Spinal cord (tissue), 10 donors: ENCODE measurements around the gene COL3A1. TPM values are rescaled to one million over a fixed set of nuclear protein-coding genes. Genes with fewer than 3 reads are reported as not detected.

Experiments
- DNase-seq, 6 donors: peaks; one replicate each; pipeline versions ENCODE4 v3.0.0 to v3.0.0-alpha.2; 2013 to 2015; ENCODE audit warnings: low spot score in 6 of 6, low read depth in 4 of 6
- H3K27ac ChIP-seq: one replicate; pipeline ENCODE4 v1.5.1; 2013; ENCODE audit warnings: low read depth, low read length, control low read depth
- H3K27me3 ChIP-seq: one replicate; pipeline ENCODE4 v1.6.1; 2013; ENCODE audit warnings: low read length; ENCODE audit not compliant: control insufficient read depth, insufficient read depth
- H3K36me3 ChIP-seq: one replicate; pipeline ENCODE4 v1.6.1; 2013; ENCODE audit warnings: low read length; ENCODE audit not compliant: control insufficient read depth, insufficient read depth
- H3K4me1 ChIP-seq: one replicate; pipeline ENCODE4 v1.6.1; 2013; ENCODE audit warnings: low read length; ENCODE audit not compliant: control insufficient read depth, insufficient read depth
- H3K4me3 ChIP-seq: one replicate; pipeline ENCODE4 v1.5.1; 2013; ENCODE audit warnings: low read depth, low read length, control low read depth
- H3K9me3 ChIP-seq: one replicate; pipeline ENCODE4 v1.6.1; 2013; ENCODE audit warnings: low read length; ENCODE audit not compliant: control insufficient read depth, insufficient read depth
- WGBS: methylation state at CpG from one replicate; pipeline ENCODE4 v1.1.5; 2013; ENCODE audit warnings: missing lambda C conversion rate; ENCODE audit not compliant: insufficient coverage; 5-methylcytosine and 5-hydroxymethylcytosine counted together
- long read RNA-seq, 4 donors: transcript quantifications; one replicate each; lab custom pipeline, GENCODE V29; 2026
- polyA plus RNA-seq, 2 donors: library from polyadenylated mRNA; unstranded; fragments of 120-200 nt; gene quantifications; one replicate each; pipeline ENCODE4 v1.2.1, GENCODE V29; 2013; ENCODE audit not compliant: insufficient read length in 2 of 2
- total RNA-seq, 2 donors: library from RNA; depleted of rRNA in 1 of 2; stranded (reverse); fragments of 120-200 nt in 1 of 2; fragments of >200 nt in 1 of 2; gene quantifications; one replicate each; pipeline versions ENCODE4 v1.2.3 to v1.2.4, GENCODE V29; 2013 to 2014
- donor health status: healthy.

COL3A1 gene
- 1,000 to 10,000 TPM; 2,960 to 3,051 TPM for total RNA-seq
- 100 to 1,000 TPM; 391 to 797 TPM for polyA plus RNA-seq
- long read RNA-seq, donor 1, full-length matches to known transcripts, result 93 of 647 reads
- long read RNA-seq, donor 1, partial matches to known transcripts, result 554 of 647 reads
- long read RNA-seq, donor 1, other reads (novel, unspliced or antisense), result 0 of 647 reads
- long read RNA-seq, donor 2, full-length matches to known transcripts, result 4 of 4 reads
- long read RNA-seq, donor 2, partial matches to known transcripts, result 0 of 4 reads
- long read RNA-seq, donor 2, other reads (novel, unspliced or antisense), result 0 of 4 reads
- long read RNA-seq, donor 3, full-length matches to known transcripts, result 108 of 380 reads
- long read RNA-seq, donor 3, partial matches to known transcripts, result 261 of 380 reads
- long read RNA-seq, donor 3, other reads (novel, unspliced or antisense), result 11 of 380 reads
- long read RNA-seq, donor 4, full-length matches to known transcripts, result 89 of 847 reads
- long read RNA-seq, donor 4, partial matches to known transcripts, result 747 of 847 reads
- long read RNA-seq, donor 4, other reads (novel, unspliced or antisense), result 11 of 847 reads

DNA sequence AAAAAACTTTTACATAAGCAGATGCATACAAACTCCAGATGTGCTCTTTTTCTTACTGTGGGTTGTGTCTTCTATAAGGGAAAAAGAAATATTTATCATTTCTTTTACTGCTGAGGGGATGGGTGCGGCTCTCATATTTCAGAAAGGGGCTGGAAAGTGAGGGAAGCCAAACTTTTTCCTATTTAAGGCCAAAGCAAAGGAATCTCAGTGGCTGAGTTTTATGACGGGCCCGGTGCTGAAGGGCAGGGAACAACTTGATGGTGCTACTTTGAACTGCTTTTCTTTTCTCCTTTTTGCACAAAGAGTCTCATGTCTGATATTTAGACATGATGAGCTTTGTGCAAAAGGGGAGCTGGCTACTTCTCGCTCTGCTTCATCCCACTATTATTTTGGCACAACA, at the start of gene COL3A1:
Gene COL3A1, plus strand, starts transcription at position 210 of the 400 bp plus-strand sequence. Its CDS starts 117 bp downstream, at position 327.
- Histone ChIP-seq H3K27ac (peak within 1 kb of the TSS; percentile 96), H3K4me3 (peak within 1 kb of the TSS; percentile 75), H3K36me3 (no peaks in the 10 kb centered on the region), H3K9me3 (no peaks in the 10 kb centered on the region), H3K4me1 (no peaks in the 10 kb centered on the region), H3K27me3 (no peaks in the 10 kb centered on the region)
- 60% methylated on average over 2 of the region's 4 CpGs for WGBS
- peak in 1 of 6 donors; percentile 73 for DNase-seq

DNA sequence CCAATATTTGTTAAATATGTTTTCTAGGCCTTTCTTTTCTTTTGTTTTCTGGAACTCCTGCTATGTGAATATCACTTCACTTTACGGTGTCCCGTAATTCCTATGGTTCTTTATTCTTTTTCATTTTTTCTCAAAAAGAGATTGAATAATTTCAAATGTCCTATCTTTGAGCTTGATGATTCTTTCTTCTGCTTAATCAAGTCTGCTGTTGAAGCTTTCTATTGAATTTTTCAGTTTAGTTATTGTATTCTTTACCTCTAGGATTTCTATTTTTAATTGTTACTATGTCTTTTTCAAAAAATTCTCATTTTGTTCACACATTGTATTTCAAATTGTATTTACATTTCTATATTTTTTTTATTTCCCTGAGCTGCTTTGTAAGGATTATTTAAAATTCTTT, 45.5 kb upstream of the COL3A1 start:
- Histone ChIP-seq H3K27me3 (no peaks in the 10 kb centered on the region), H3K9me3 (peaks cover 2% of the 10 kb centered on the region)
- WGBS, result no CpG with 5 or more reads among the region's 2 CpGs

GRCh38 chr2:188931361-188931760, 42.8 kb upstream of the COL3A1 start:
- Histone ChIP-seq H3K9me3 (peaks cover 2% of the 10 kb centered on the region), H3K4me1 (no peaks in the 10 kb centered on the region), H3K36me3 (no peaks in the 10 kb centered on the region), H3K27me3 (no peaks in the 10 kb centered on the region), H3K4me3 (no peak overlapping the region), H3K27ac (no peak overlapping the region)
- no peak for DNase-seq

More for the DNA sequence above, 45.5 kb upstream of the COL3A1 start:
- Histone ChIP-seq H3K27ac (no peak overlapping the region), H3K36me3 (no peaks in the 10 kb centered on the region), H3K4me1 (no peaks in the 10 kb centered on the region), H3K4me3 (no peak overlapping the region)
- no peak for DNase-seq

DNA sequence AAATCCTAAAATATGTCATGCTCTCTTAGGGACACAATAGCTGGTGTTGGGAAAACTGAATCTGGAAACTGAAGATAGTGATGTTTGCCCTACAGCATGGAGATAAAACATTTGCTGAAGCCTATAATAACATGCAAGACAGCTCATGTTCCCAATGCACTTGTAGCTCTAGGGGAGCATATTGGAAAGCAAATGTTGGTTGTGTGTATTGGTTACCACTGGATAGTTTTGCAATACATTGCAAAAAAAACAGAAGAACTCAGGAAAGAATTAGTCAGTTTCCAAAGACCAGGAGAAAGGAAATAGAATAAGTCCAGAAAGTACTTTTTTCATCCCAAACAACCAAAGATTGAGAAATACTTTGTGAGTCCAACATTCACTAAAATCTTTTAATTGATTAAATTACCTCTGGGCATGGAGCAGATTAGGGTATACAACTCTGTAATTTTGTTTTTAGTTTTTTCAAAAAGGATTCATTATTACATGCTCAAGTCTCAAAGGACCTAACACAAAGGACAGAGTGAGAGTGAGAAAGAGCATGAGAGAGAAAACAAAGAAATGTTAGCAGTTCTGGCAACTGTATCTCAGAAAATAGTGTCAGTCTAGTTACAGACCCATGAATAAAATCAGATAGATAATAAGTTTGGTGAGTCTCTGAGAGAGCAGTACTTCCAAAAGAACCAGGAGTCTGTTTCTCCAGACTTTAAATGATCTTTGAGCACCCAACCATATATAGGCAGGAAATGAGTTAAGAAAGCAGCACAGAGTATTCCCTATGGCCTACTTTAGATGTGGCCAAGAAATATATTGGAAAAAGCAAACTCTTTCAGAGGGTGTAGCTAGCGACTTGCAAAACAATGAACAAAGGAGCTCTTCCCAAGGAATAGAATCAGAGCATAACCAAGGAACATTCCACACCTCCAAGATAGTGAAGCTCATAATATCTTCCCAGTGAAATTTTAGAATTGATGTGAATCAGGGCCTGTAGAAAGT, 36.6 kb upstream of the COL3A1 start:
- H3K9me3 ChIP-seq, result no peaks in the 10 kb centered on the region
- no CpG with 5 or more reads among the region's 1 CpG for WGBS
- H3K27ac ChIP-seq, result peak overlapping the region; percentile 36
- DNase-seq, result peak in 1 of 6 donors; percentile 35
- no peaks in the 10 kb centered on the region for H3K27me3 ChIP-seq
- no peaks in the 10 kb centered on the region for H3K4me1 ChIP-seq
- H3K36me3 ChIP-seq, result no peaks in the 10 kb centered on the region
- H3K4me3 ChIP-seq, result no peak overlapping the region

DNA sequence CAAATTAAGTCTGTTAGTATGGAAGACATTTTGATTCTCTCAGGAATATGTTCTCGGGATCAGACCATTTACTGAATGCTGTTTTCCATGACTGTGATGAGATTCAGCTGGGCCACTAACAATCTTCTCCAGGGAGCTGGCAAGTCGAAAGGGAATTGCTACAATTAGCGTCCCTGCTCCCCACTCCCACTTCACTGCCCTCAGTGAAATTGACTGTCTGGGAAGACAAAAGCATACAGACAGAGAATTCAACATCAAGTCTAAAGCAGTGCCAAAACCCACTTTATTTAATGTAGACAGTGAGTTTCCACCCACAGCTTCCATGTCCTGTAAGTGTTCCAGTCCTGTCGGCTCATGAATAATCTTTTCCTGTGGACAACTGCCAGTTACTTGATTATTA, 34.0 kb upstream of the COL3A1 start:
- H3K4me1 ChIP-seq, result no peaks in the 10 kb centered on the region
- no peaks in the 10 kb centered on the region for H3K27me3 ChIP-seq
- H3K4me3 ChIP-seq, result no peak overlapping the region
- H3K27ac ChIP-seq, result peak overlapping the region; percentile 8
- no CpG with 5 or more reads among the region's 4 CpGs for WGBS
- peak in 2 of 6 donors; percentile 24 to 45 for DNase-seq
- no peaks in the 10 kb centered on the region for H3K36me3 ChIP-seq
- no peaks in the 10 kb centered on the region for H3K9me3 ChIP-seq

- Histone ChIP-seq H3K4me3 (no peak overlapping the region), H3K9me3 (no peaks in the 10 kb centered on the region), H3K4me1 (no peaks in the 10 kb centered on the region), H3K27ac (no peak overlapping the region), H3K27me3 (no peaks in the 10 kb centered on the region), H3K36me3 (no peaks in the 10 kb centered on the region)
- DNase-seq, result no peak
- 95% methylated on average over 21 of the region's 21 CpGs for WGBS
Observed at GRCh38 chr2:188944442-188944841, 29.7 kb upstream of the COL3A1 start.

DNA sequence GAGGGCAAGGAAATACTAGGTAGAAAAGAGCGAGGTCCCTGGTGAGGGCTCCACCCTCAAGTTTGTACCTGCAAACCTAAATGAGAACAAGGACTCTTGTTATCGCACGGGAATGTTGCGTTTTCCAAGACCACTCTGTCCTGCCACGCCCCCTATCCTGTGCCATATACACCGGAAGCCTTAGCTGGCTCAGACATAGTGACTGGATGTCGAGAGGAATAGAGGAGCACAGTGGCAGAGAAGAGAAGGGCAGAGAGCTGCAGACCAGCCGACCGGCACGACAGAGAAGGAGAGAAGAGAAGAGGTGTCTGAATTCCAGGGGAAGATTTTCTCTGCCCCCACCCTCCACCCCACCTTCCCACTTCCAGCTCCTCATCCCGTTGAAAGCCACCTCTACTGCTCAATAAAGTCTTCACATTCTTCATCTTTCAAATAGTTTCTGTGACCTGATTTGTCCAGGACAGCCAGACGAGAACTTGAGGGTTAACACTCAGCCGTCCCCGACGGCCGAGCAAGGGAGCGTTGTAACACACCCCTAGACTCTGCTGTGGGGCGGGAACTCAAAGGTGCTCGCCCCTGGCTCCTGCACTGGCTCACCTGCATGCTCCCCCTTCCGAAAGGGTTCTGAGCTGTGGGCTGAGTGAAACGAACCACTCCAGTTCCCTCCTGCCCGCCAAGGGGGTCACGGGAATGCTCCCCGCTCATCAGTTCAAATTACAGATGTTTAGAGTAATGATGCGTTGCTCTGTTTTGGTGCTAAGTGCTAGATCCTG, 24.9 kb upstream of the COL3A1 start:
- Histone ChIP-seq H3K4me1 (no peaks in the 10 kb centered on the region), H3K36me3 (no peaks in the 10 kb centered on the region), H3K27ac (no peak overlapping the region), H3K4me3 (no peak overlapping the region), H3K27me3 (no peaks in the 10 kb centered on the region), H3K9me3 (no peaks in the 10 kb centered on the region)
- DNase-seq, result no peak
- WGBS, result 94% methylated on average over 14 of the region's 25 CpGs

DNA sequence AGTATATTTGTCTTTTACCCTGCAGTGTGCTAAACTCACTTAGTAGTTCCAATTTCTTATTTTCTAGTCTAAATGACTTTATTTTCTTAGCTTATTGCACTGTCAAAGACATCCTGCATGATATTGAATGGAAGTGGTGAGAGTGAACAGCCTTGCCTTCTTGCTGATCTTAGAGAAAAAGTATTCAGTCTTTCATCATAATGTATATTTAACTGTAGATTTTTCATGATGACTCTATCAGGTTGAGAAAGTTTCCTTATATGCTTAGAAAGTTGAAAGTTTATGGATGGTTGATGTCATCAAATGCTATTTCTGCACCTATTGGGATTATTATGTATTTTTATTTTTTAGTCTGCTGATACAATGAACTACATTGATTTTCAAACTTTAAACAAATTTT, 21.3 kb upstream of the COL3A1 start:
- DNase-seq, result no peak
- Histone ChIP-seq H3K4me1 (no peaks in the 10 kb centered on the region), H3K4me3 (no peak overlapping the region), H3K9me3 (no peaks in the 10 kb centered on the region), H3K27ac (no peak overlapping the region), H3K27me3 (no peaks in the 10 kb centered on the region), H3K36me3 (no peaks in the 10 kb centered on the region)

DNA sequence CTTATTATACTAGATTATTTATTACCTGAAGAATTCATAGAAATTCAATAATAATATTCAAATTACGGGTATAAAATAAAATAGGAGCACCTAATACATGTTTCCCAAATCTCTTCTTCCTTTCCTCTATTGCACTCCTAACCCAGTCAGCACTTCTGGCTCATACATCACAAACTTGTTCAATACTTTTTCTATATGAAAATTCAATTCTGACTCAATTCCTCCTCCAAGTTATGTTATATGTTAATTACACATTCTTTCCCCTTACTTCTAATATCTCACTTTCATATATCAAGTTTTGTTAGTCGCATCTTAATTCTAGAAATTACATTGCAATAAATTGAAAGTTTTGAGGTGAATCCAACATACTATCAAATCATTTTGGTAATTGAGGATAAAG, 17.9 kb upstream of the COL3A1 start:
- Histone ChIP-seq H3K27me3 (no peaks in the 10 kb centered on the region), H3K4me3 (no peak overlapping the region), H3K9me3 (no peaks in the 10 kb centered on the region), H3K36me3 (no peaks in the 10 kb centered on the region), H3K4me1 (no peaks in the 10 kb centered on the region), H3K27ac (no peak overlapping the region)
- no CpG with 5 or more reads among the region's 2 CpGs for WGBS
- no peak for DNase-seq
